T47D (cell line): ENCODE data around the gene CACNA1A.
"Not testable (repeated sequence)": the region's sequence is repeated elsewhere in the genome, so short reads cannot be mapped to it uniquely, and the experiment has no call there.

Experiments
- DNase-seq, 2 experiments: peaks; one replicate each; pipeline versions ENCODE4 v3.0.0 to v3.0.0-alpha.2; 2011 to 2012; ENCODE audit warnings: low read depth in 1 of 2, low spot score in 1 of 2
- JUND ChIP-seq: IDR thresholded peaks from 2 replicates; pipeline ENCODE4 v1.6.1; 2012; ENCODE audit warnings: low read depth
- in situ Hi-C: cut with HindIII; loops from 2 replicates; pipeline ENCODE4 v1.10.0; 2016; ENCODE audit warnings: low sequenced_read_pairs, low pct_unique_long_range_greater_than_20kb

CACNA1A gene

GRCh38 chr19:13506471-13506820, at the start of gene CACNA1A:
TSS of gene CACNA1A (minus strand) at chr19:13506479. CDS start at chr19:13506224, 255 bp downstream.
- no peak for TF ChIP-seq JUND
- no peak for DNase-seq
- in situ Hi-C loops, result no loop called here

GRCh38 chr19:13554506-13555240, 48.4 kb upstream of the CACNA1A start:
- DNase-seq, result no peak
- in situ Hi-C loops, result no loop called here
- TF ChIP-seq JUND, result no peak

- in situ Hi-C loops, result no loop called here
- no peak for TF ChIP-seq JUND
- DNase-seq, result no peak
Measured at GRCh38 chr19:13553880-13554400, 47.7 kb upstream of the CACNA1A start.

DNA sequence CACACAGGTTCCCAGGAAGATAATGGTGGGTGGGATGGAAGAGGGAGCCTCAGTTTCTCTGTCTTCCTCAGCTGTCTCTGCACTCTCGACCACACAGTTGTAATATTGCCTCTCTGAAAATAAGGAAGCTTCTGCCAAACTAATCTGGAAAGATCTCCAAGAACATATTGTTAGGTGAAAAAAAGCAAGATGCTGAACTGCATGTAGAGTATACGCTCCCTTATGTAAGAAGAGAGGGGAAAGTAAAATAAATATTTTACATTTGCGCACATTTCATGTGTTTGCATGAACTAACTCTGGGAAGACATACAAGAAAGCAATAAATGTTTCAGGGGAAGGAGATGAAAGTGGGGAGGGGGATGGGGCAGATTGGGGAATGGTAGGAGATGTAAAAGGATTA, 41.9 kb upstream of the CACNA1A start:
- TF ChIP-seq JUND, result no peak
- in situ Hi-C loops, result no loop called here
- no peak for DNase-seq

DNA sequence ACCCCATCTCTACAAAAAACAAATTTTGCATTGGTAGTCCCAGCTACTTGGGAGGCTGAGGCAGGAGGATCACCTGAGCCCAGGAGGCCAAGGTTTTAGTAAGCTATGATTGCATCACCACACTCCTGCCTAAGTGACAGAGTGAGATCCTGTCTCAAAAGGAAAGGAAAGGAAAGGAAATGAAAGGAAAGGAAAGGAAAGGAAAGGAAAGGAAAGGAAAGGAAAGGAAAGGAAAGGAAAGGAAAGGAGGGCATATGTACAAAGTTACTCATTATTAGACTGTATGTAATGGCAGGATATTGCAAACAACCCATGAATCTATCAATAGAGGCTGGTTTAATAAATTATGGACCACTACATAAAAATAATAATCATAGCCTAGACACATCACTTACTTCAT, 40.8 kb upstream of the CACNA1A start:
- no peak for DNase-seq
- in situ Hi-C loops, result no loop called here
- no peak for TF ChIP-seq JUND

DNA sequence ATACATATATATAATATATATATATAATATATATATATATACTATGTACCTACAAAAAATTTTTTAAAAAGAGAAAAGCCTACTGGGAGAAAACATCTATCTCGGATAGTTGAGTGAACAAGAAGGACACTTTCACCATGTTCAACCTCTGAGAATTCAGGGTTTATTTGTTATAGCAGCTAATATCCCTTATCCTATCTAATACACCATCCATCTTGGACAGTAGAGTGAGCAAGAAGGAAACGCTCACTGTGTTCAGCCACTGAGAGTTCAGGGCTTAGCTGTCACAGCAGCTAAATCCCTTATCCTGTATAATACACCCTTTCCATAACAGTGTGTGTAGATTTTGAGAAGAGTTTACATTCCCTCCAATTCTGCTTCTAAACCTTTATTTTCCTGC, 38.1 kb upstream of the CACNA1A start:
- in situ Hi-C loops, result no loop called here
- no peak for TF ChIP-seq JUND
- no peak for DNase-seq

- DNase-seq, result no peak
- in situ Hi-C loops, result no loop called here
- no peak for TF ChIP-seq JUND
Measured at GRCh38 chr19:13541554-13541953, 35.3 kb upstream of the CACNA1A start.

- no peak for TF ChIP-seq JUND
- in situ Hi-C loops, result no loop called here
- DNase-seq, result no peak
Measured at GRCh38 chr19:13539332-13539731, 33.1 kb upstream of the CACNA1A start.

- no peak for TF ChIP-seq JUND
- DNase-seq, result no peak
- in situ Hi-C loops, result no loop called here
Measured at GRCh38 chr19:13538601-13539253, 32.4 kb upstream of the CACNA1A start.

DNA sequence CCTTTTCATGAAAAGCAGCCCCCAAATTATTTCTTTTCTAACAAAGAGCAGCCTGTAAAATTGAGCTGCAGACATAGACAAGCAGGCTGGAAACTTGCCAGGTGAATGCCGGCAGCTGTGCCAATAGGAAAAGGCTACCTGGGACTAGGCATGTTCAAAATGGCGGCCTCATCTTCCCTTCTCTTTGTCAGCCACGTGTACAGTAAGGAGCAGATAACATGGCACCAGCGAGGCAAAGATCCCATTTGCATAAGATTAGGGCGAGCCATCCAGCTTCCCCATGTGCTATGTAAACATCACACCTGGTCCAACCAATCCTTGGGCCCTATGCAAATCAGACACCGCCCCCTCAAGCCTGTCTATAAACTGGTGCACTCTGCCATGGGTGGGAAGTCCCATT, 31.2 kb upstream of the CACNA1A start:
- TF ChIP-seq JUND, result no peak
- DNase-seq, result peak in 1 of 2 experiments; percentile 47
- in situ Hi-C loops, result no loop called here

DNA sequence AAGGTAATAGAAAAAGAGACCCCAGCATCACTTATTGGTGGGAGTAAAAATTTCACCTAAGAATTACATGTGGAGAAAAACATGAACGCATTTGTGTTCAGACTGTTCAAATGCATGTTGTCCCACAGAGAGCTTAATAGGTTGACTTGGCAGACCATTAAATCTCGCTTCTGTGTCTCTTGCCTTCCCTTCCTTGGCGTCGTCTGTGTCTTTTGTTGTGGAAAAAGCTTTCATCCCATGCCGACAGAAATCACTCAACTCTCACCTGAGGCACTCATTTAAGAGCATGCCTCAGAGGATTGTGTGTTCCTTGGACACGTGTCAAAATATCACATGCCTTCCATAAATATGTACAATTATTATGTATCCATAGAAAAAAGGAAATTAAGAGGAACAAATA, 24.4 kb upstream of the CACNA1A start:
- no peak for DNase-seq
- in situ Hi-C loops, result no loop called here
- TF ChIP-seq JUND, result no peak

DNA sequence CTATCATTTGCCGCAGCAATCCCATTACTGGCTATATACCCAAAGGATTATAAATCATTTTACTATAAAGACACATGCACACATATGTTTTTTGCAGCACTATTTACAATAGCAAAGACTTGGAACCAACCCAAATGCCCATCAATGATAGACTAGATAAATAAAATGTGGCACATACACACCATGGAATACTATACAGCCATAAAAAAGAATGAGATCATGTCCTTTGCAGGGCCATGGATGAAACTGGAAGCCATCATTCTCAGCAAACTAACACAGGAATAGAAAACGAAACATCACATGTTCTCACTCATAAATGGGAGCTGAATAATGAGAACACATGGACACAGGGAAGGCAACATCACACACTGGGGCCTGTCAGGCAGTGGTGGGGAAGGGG, 23.4 kb upstream of the CACNA1A start:
- DNase-seq, in situ Hi-C loops: not testable (repeated sequence)

- in situ Hi-C loops, result no loop called here
- DNase-seq, result no peak
- TF ChIP-seq JUND, result no peak
Measured at GRCh38 chr19:13526552-13526951, 20.3 kb upstream of the CACNA1A start.
